Measurements from ENCODE around the gene LTK. TPM values are rescaled to one million over a fixed set of nuclear protein-coding genes. Genes with fewer than 3 reads are reported as not detected.

LTK gene
- total and polyA plus RNA-seq, 2 experiments from 2014 or later = 0.14 TPM; not detected in 1

- no peak overlapping the region for H3K27ac ChIP-seq (ENCODE audit: low read depth)
- H3K36me3 Mint-ChIP-seq (ENCODE audit: low read depth) = peaks cover 30% of the 10 kb centered on the region
- no peak overlapping the region for H2AFZ ChIP-seq
- ATAC-seq (no peak), DNase-seq (ENCODE audit: low spot score) (no peak)
- no peak overlapping the region for H3K4me3 Mint-ChIP-seq
- H3K27me3 Mint-ChIP-seq (ENCODE audit: insufficient read depth, low read depth, poor library complexity) = peaks cover 6% of the 10 kb centered on the region
- H3K36me3 ChIP-seq (ENCODE audit: insufficient read depth) = no peaks in the 10 kb centered on the region; the same call in 1 of the 2 replicates
- H3K4me1 ChIP-seq (ENCODE audit: insufficient read depth) = no peaks in the 10 kb centered on the region
- H3K9me3 Mint-ChIP-seq = no peaks in the 10 kb centered on the region
- no peaks in the 10 kb centered on the region for H3K27me3 ChIP-seq (ENCODE audit: insufficient read depth)
- H3K79me2 ChIP-seq (replicated peaks; ENCODE audit: insufficient read depth) = no peaks in the 10 kb centered on the region
- no peak for TF ChIP-seq NANOG (IDR thresholded peaks at IDR 0.05; ENCODE audit: borderline replicate concordance)
- no peak for TF ChIP-seq ETS1 (IDR thresholded peaks at IDR 0.05)
- no peak for TF ChIP-seq ZNF114 (CRISPR knock-in tag; IDR thresholded peaks at IDR 0.05)
- no peak for TF ChIP-seq CTCF (conservative IDR thresholded peaks at IDR 0.05; ENCODE audit: low read depth in 2 of 2)
- TF ChIP-seq POLR2AphosphoS5 (IDR thresholded peaks at IDR 0.05; ENCODE audit: low read depth) = no peak
- TF ChIP-seq CREB1 (CRISPR knock-in tag; IDR thresholded peaks at IDR 0.05; ENCODE audit: low read depth) = no peak
- TF ChIP-seq ZNF331 (CRISPR knock-in tag; IDR thresholded peaks at IDR 0.05; ENCODE audit: low read depth) = no peak
- TF ChIP-seq, protein P1, sequence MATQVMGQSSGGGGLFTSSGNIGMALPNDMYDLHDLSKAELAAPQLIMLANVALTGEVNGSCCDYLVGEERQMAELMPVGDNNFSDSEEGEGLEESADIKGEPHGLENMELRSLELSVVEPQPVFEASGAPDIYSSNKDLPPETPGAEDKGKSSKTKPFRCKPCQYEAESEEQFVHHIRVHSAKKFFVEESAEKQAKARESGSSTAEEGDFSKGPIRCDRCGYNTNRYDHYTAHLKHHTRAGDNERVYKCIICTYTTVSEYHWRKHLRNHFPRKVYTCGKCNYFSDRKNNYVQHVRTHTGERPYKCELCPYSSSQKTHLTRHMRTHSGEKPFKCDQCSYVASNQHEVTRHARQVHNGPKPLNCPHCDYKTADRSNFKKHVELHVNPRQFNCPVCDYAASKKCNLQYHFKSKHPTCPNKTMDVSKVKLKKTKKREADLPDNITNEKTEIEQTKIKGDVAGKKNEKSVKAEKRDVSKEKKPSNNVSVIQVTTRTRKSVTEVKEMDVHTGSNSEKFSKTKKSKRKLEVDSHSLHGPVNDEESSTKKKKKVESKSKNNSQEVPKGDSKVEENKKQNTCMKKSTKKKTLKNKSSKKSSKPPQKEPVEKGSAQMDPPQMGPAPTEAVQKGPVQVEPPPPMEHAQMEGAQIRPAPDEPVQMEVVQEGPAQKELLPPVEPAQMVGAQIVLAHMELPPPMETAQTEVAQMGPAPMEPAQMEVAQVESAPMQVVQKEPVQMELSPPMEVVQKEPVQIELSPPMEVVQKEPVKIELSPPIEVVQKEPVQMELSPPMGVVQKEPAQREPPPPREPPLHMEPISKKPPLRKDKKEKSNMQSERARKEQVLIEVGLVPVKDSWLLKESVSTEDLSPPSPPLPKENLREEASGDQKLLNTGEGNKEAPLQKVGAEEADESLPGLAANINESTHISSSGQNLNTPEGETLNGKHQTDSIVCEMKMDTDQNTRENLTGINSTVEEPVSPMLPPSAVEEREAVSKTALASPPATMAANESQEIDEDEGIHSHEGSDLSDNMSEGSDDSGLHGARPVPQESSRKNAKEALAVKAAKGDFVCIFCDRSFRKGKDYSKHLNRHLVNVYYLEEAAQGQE (IDR thresholded peaks at IDR 0.05; ENCODE audit: unreplicated experiment) = no peak
- TF ChIP-seq JUNB (IDR thresholded peaks at IDR 0.05; ENCODE audit: unreplicated experiment) = no peak
- no peaks in the 10 kb centered on the region; the same call in 1 of the 2 replicates for H4K20me1 ChIP-seq (replicated peaks; ENCODE audit: insufficient read depth)
- H3K4me3 ChIP-seq = no peak overlapping the region
- no peak overlapping the region for H3K4me2 ChIP-seq
- H3K27ac Mint-ChIP-seq = no peak overlapping the region
- H3K9me2 ChIP-seq (ENCODE audit: insufficient read depth) = no peaks in the 10 kb centered on the region
- no peaks in the 10 kb centered on the region for H3F3A ChIP-seq (replicated peaks; ENCODE audit: low read depth)
- no peaks in the 10 kb centered on the region for H3K4me1 Mint-ChIP-seq
Measured at GRCh38 chr15:41523097-41523496, 9.5 kb upstream of the LTK start.

DNA sequence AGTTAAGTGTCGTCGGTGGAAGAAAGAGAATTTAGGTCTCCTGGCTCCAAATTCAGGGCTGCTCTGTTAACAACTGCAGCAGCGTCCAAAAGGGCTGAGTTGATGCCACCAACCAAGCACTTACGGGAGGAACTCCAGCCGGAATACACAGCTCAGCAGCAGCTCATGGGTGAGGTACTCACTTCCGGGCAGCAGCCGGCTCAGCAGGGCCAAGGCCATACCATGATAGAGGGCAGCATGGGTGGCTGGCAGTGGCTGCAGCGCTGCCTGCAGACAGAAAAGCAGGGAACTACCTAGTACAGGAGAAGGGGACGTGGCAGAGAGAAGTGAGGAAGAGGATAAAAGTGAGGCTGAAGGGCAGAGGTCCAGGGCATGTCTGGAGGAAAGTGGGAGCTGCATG, 8.0 kb upstream of the LTK start:
- H3K4me3 ChIP-seq = no peak overlapping the region
- H3K79me2 ChIP-seq (replicated peaks; ENCODE audit: insufficient read depth) = no peaks in the 10 kb centered on the region
- Mint-ChIP-seq H3K36me3 (ENCODE audit: low read depth) (peaks cover 27% of the 10 kb centered on the region), H3K4me1 (no peaks in the 10 kb centered on the region), H3K27me3 (ENCODE audit: insufficient read depth, low read depth, poor library complexity) (peaks cover 5% of the 10 kb centered on the region), H3K9me3 (no peaks in the 10 kb centered on the region), H3K27ac (no peak overlapping the region), H3K4me3 (no peak overlapping the region)
- H3F3A ChIP-seq (replicated peaks; ENCODE audit: low read depth) = no peaks in the 10 kb centered on the region
- H2AFZ ChIP-seq = no peak overlapping the region
- H4K20me1 ChIP-seq (replicated peaks; ENCODE audit: insufficient read depth) = no peaks in the 10 kb centered on the region; the same call in 1 of the 2 replicates
- H3K9me2 ChIP-seq (ENCODE audit: insufficient read depth) = no peaks in the 10 kb centered on the region
- no peaks in the 10 kb centered on the region for H3K27me3 ChIP-seq (ENCODE audit: insufficient read depth)
- H3K4me1 ChIP-seq (ENCODE audit: insufficient read depth) = no peaks in the 10 kb centered on the region
- ATAC-seq = no peak
- no peak overlapping the region for H3K4me2 ChIP-seq
- H3K27ac ChIP-seq (ENCODE audit: low read depth) = no peak overlapping the region
- no peak for DNase-seq (ENCODE audit: low spot score)
- H3K36me3 ChIP-seq (ENCODE audit: insufficient read depth) = no peaks in the 10 kb centered on the region
- TF ChIP-seq ZNF462 (CRISPR knock-in tag; IDR thresholded peaks at IDR 0.05) (no peak), STAT1 (IDR thresholded peaks at IDR 0.05; ENCODE audit: unreplicated experiment) (no peak)
